GM12878 (cell line): ENCODE measurements around the gene ERN1. TPM values are rescaled to one million over a fixed set of nuclear protein-coding genes. Genes with fewer than 3 reads are reported as not detected.

Experiments used
- ATAC-seq: fragments of 200-7000 bp; cut with Tn5 transposase; 3 replicates; pipeline ENCODE4 v1.9.1; 2020; ENCODE audit warnings: mild to moderate bottlenecking, moderate library complexity
- BruUV-seq: library from RNA; stranded (reverse); fragments of 400-500 nt; replicated peaks from 2 replicates; lab custom pipeline; 2021; lab: Mats Ljungman, UMichigan
- CTCF ChIA-PET: fragments of 300-600 bp; sonication (Branson Sonifier 250); formaldehyde crosslinking; extraction: SDS; loops from one replicate; lab custom pipeline; 2021; ENCODE audit warnings: inconsistent platforms; lab: Yijun Ruan, JAX
- POLR2A ChIA-PET: fragments of 350-600 bp; formaldehyde crosslinking; extraction: SDS; loops from one replicate; lab custom pipeline; 2021; ENCODE audit warnings: inconsistent platforms; lab: Charles Lee
- RAD21 ChIA-PET: fragments of 300-600 bp; sonication (Branson Sonifier 250); formaldehyde crosslinking; loops from one replicate; lab custom pipeline; 2023; ENCODE audit warnings: antibody characterized with exemption; ENCODE audit not compliant: unreplicated experiment; lab: Charles Lee
- SMC1A ChIA-PET: fragments of 300-600 bp; sonication (Branson Sonifier 250); formaldehyde crosslinking; loops from one replicate; lab custom pipeline; 2023; ENCODE audit not compliant: unreplicated experiment, uncharacterized antibody; lab: Charles Lee
- DNase-seq: peaks from one replicate; pipeline ENCODE4 v3.0.0-alpha.2; 2011; ENCODE audit warnings: low read depth, low spot score
- FAIRE-seq: peaks from 3 replicates; lab custom pipeline; 2011; peaks lifted over from hg19 to GRCh38; lab: Jason Lieb, UNC
- H2AFZ ChIP-seq: 2 replicates; pipeline ENCODE4 v1.6.0; 2011; ENCODE audit warnings: low read depth, low read length, control low read depth; ENCODE audit not compliant: control insufficient read depth
- H3K27ac ChIP-seq: 2 replicates; pipeline ENCODE4 v1.5.1; 2011; ENCODE audit warnings: control low read depth; ENCODE audit not compliant: control insufficient read depth, insufficient read depth
- H3K27me3 ChIP-seq, 2 experiments: replicated peaks in 1 of 2; 2 replicates each; pipeline versions ENCODE4 v1.6.0 to v1.6.1; 2011; ENCODE audit warnings: low read length in 1 of 2; ENCODE audit not compliant: control insufficient read depth in 2 of 2, insufficient read depth in 2 of 2
- H3K36me3 ChIP-seq, 2 experiments: 2 replicates each; pipeline ENCODE4 v1.5.1; 2011; ENCODE audit warnings: low read length in 1 of 2; ENCODE audit not compliant: control insufficient read depth in 2 of 2, insufficient read depth in 2 of 2
- H3K4me1 ChIP-seq: 2 replicates; pipeline ENCODE4 v1.6.1; 2011; ENCODE audit warnings: mild to moderate bottlenecking, low read length, moderate library complexity, mixed read lengths; ENCODE audit not compliant: control insufficient read depth, insufficient read depth
- H3K4me2 ChIP-seq: 2 replicates; pipeline ENCODE4 v1.6.0; 2011; ENCODE audit warnings: control low read depth; ENCODE audit not compliant: control insufficient read depth, insufficient read depth
- H3K4me3 ChIP-seq: fragments of 200-600 bp; sonication (generic); 2 replicates; pipeline ENCODE4 v1.5.1; 2016
- H3K79me2 ChIP-seq: 2 replicates; pipeline ENCODE4 v1.6.0; 2011; ENCODE audit warnings: low read length; ENCODE audit not compliant: control insufficient read depth, insufficient read depth
- H3K9ac ChIP-seq: 2 replicates; pipeline ENCODE4 v1.8.0; 2011; ENCODE audit warnings: low read length, control low read depth, mixed read lengths; ENCODE audit not compliant: control insufficient read depth, insufficient read depth
- H3K9me3 ChIP-seq: replicated peaks from 3 replicates; pipeline ENCODE4 v1.5.1; 2011; ENCODE audit warnings: mild to moderate bottlenecking, low read length; ENCODE audit not compliant: control insufficient read depth, insufficient read depth
- H4K20me1 ChIP-seq: 2 replicates; pipeline ENCODE4 v1.6.0; 2011; ENCODE audit not compliant: control insufficient read depth, insufficient read depth
- EP300 ChIP-seq, 2 experiments: fragments of 150-350 bp in 1 of 2; IDR thresholded peaks; 2 replicates each; pipeline ENCODE4 v1.6.1; 2011 to 2012; ENCODE audit warnings: low read depth in 2 of 2, low read length in 2 of 2, borderline replicate concordance in 1 of 2, improper control_type of control experiment in 1 of 2, inconsistent platforms in 1 of 2; ENCODE audit not compliant: control insufficient read depth in 1 of 2
- HDAC6 ChIP-seq: fragments of 200-600 bp; sonication (generic); IDR thresholded peaks from one replicate; pipeline ENCODE4 v1.8.0; 2017; ENCODE audit warnings: antibody characterized with exemption; ENCODE audit not compliant: unreplicated experiment
- JUND ChIP-seq: IDR thresholded peaks from 2 replicates; pipeline ENCODE4 v1.6.1; 2012; ENCODE audit warnings: low read depth, mild to moderate bottlenecking, low read length, improper control_type of control experiment, moderate library complexity
- PBX3 ChIP-seq: IDR thresholded peaks from 2 replicates; pipeline ENCODE4 v1.6.1; 2011; ENCODE audit warnings: mild to moderate bottlenecking, low read depth, low read length, moderate library complexity; ENCODE audit not compliant: insufficient replicate concordance
- POU2F2 ChIP-seq: IDR thresholded peaks from 3 replicates; pipeline ENCODE4 v1.6.1; 2011; ENCODE audit warnings: low read depth, mild to moderate bottlenecking, low read length, borderline replicate concordance
- RAD21 ChIP-seq: IDR thresholded peaks from 2 replicates; pipeline ENCODE4 v1.6.1; 2011; ENCODE audit warnings: mild to moderate bottlenecking, low read depth, low read length, moderate library complexity; ENCODE audit not compliant: insufficient read depth
- RBBP5 ChIP-seq: fragments of 200-600 bp; sonication (generic); conservative IDR thresholded peaks from 2 replicates; pipeline ENCODE4 v1.6.1; 2016
- RFX5 ChIP-seq: IDR thresholded peaks from 2 replicates; pipeline ENCODE4 v1.6.1; 2011; ENCODE audit warnings: low read depth, low read length, improper control_type of control experiment
- TCF3 ChIP-seq: IDR thresholded peaks from 2 replicates; pipeline ENCODE4 v1.6.1; 2012; ENCODE audit warnings: low read depth, mild to moderate bottlenecking, low read length, borderline replicate concordance; ENCODE audit not compliant: insufficient read depth
- YBX1 ChIP-seq: fragments of 450-650 bp; IDR thresholded peaks from 2 replicates; pipeline ENCODE4 v1.6.1; 2016; ENCODE audit warnings: antibody characterized with exemption
- WGBS: methylation state at CpG from one replicate; pipeline ENCODE4 v1.1.6; 2016; ENCODE audit warnings: low lambda C conversion rate; ENCODE audit not compliant: insufficient replicate concordance, insufficient coverage; ENCODE audit errors: missing lambda C conversion rate; 5-methylcytosine and 5-hydroxymethylcytosine counted together
- in situ Hi-C: fragments of 300-500 bp; cut with MboI; formaldehyde crosslinking; loops from 9 replicates; pipeline ENCODE4 v1.14.3; 2018; ENCODE audit warnings: mixed read lengths
- intact Hi-C: fragments of 100-400 bp; cut with micrococcal nuclease; formaldehyde crosslinking; loops from one replicate; pipeline ENCODE4 v1.14.2; 2022; ENCODE audit not compliant: unreplicated experiment
- polyA plus RNA-seq, 11 experiments: library from polyadenylated mRNA; depleted of rRNA in 4 of 11; unstranded in 6 of 11; stranded (reverse) in 5 of 11; fragments of >200 nt; fragmentation: Nextera tagmentation in 4 of 11; fragmentation: Illumina TruSeq in 1 of 11; extraction: Ambion mirVana in 4 of 11; extraction: Trizol in 1 of 11; gene quantifications; 1 replicate in 1 of 11; 2 replicates in 10 of 11; pipeline versions ENCODE4 v1.2.1 to v1.2.3, GENCODE V29; 2011 to 2016; ENCODE audit warnings: inconsistent platforms in 2 of 11, missing spikeins in 2 of 11, low read depth in 1 of 11
- total RNA-seq, 4 experiments: library from RNA; depleted of rRNA in 3 of 4; stranded (reverse); fragments of >200 nt in 3 of 4; fragmentation: Illumina TruSeq in 1 of 4; extraction: Trizol in 1 of 4; gene quantifications; 2 replicates each; pipeline versions ENCODE4 v1.2.1 to v1.2.3, GENCODE V29; 2013 to 2021
- TF ChIP-seq, protein P1 (sequence below): IDR thresholded peaks from 2 replicates; pipeline ENCODE4 v1.6.1; 2011; ENCODE audit warnings: low read depth, mild to moderate bottlenecking, low read length, moderate library complexity, borderline replicate concordance; ENCODE audit errors: extremely low read depth
- TF ChIP-seq, protein P2 (sequence below): fragments of 450-650 bp; IDR thresholded peaks from 2 replicates; pipeline ENCODE4 v1.6.1; 2017; ENCODE audit warnings: mild to moderate bottlenecking
- TF ChIP-seq, protein P3 (sequence below): fragments of 450-650 bp; IDR thresholded peaks from 2 replicates; pipeline ENCODE4 v1.6.1; 2017; ENCODE audit warnings: mild to moderate bottlenecking, moderate library complexity

ERN1 gene
- total and polyA plus RNA-seq, 10 of the 15 experiments (the other 5 are each of a cell fraction or from before 2014, with no cell fraction given), result 2.6 to 19.2 (median 7.6) TPM

DNA sequence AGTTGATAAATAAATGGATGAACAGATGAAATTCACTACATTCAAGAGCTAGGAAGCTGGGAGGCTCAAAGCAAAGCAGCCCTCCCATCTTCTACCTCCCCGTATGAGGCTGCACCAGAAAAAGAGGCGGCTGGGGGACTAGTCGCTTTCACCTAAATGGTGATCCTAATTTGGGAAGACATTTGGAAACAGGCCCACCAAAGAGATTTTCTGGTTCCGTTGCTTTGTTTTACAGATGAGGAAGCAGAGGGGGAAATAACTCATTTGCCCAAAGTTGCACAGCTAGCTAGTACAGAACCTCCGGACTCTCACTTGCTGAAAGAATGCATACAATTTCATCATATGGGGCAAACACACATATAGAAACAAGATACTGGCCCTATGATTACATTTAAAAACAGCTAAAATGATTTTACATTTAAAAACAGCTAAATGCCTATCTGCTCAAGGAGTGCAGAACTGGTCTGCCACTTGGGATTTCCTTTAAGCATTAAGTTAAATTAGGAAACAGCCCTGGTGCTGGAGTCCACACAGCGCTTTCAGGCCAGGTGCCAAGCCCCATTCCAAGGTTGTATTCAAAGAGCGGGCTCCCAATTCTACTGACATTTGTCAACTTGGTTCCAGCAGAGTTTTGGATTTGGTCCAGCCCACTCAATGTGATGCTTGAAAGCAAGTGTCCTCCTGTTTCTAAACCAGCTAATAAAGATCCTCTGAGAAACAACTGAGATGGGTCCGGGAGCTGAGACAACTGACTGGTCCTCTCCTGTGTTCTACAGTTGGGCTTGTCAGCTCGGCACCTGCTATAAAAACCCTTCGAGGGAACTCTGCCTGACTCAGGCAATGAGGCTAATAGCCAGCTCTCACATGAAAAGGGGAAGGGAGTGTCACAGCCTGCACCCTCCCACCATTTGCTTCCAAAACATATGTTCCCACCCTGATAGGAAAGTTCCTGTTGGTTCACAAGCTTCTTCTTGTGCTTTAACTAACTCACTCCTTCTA lies 11.7 kb downstream of the ERN1 start:
- RAD21 ChIA-PET, result interaction anchor here (0.8 to 2.5 kb wide), 6 partner anchors 9 to 62 kb away, joined by 3 to 13 read pairs (median 6); no protein-coding TSS in a partner anchor
- Histone ChIP-seq H3K27ac (no peak overlapping the region), H3K79me2 (peaks cover 26% of the 10 kb centered on the region), H3K4me2 (no peak overlapping the region), H3K4me3 (no peak overlapping the region), H3K9me3 (no peaks in the 10 kb centered on the region), H2AFZ (no peak overlapping the region), H3K9ac (no peak overlapping the region), H4K20me1 (no peaks in the 10 kb centered on the region), H3K27me3 (no peaks in the 10 kb centered on the region), H3K36me3 (no peaks in the 10 kb centered on the region; a peak in 1 of 4 replicates), H3K4me1 (peaks cover 30% of the 10 kb centered on the region)
- ATAC-seq (no peak), FAIRE-seq (no peak), DNase-seq (no peak)
- CTCF ChIA-PET, result interaction anchor here (1.3 to 2.3 kb wide), 7 partner anchors 13 to 199 kb away, joined by 3 to 18 read pairs (median 4); no protein-coding TSS in a partner anchor
- POLR2A ChIA-PET, result interaction anchor here (0.7 to 5.6 kb wide), 5 partner anchors 10 to 150 kb away, joined by 3 to 73 read pairs (median 8); partner anchors contain the start of gene ERN1
- BruUV-seq, result no TSS peak
- in situ Hi-C loops (no loop called here), intact Hi-C loops (no loop called here)
- WGBS, result 93% methylated on average over 10 of the region's 10 CpGs
- SMC1A ChIA-PET, result interaction anchor here (0.8 to 2.2 kb wide), 12 partner anchors 9 to 89 kb away, joined by 3 to 14 read pairs (median 5); no protein-coding TSS in a partner anchor
- TF ChIP-seq, protein P1, sequence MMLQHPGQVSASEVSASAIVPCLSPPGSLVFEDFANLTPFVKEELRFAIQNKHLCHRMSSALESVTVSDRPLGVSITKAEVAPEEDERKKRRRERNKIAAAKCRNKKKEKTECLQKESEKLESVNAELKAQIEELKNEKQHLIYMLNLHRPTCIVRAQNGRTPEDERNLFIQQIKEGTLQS, result no peak
- TF ChIP-seq RAD21, result no peak
- TF ChIP-seq, protein P2, sequence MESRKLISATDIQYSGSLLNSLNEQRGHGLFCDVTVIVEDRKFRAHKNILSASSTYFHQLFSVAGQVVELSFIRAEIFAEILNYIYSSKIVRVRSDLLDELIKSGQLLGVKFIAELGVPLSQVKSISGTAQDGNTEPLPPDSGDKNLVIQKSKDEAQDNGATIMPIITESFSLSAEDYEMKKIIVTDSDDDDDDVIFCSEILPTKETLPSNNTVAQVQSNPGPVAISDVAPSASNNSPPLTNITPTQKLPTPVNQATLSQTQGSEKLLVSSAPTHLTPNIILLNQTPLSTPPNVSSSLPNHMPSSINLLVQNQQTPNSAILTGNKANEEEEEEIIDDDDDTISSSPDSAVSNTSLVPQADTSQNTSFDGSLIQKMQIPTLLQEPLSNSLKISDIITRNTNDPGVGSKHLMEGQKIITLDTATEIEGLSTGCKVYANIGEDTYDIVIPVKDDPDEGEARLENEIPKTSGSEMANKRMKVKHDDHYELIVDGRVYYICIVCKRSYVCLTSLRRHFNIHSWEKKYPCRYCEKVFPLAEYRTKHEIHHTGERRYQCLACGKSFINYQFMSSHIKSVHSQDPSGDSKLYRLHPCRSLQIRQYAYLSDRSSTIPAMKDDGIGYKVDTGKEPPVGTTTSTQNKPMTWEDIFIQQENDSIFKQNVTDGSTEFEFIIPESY, result no peak
- TF ChIP-seq RBBP5, result no peak
- TF ChIP-seq POU2F2, result no peak
- TF ChIP-seq PBX3, result no peak
- no peak for TF ChIP-seq YBX1
- no peak for TF ChIP-seq EP300 (IDR thresholded peaks at IDR 0.05; ENCODE audit: borderline replicate concordance in 1 of 2, control insufficient read depth in 1 of 2, low read depth in 2 of 2, low read length in 2 of 2)
- TF ChIP-seq RFX5, result no peak
- TF ChIP-seq, protein P3, sequence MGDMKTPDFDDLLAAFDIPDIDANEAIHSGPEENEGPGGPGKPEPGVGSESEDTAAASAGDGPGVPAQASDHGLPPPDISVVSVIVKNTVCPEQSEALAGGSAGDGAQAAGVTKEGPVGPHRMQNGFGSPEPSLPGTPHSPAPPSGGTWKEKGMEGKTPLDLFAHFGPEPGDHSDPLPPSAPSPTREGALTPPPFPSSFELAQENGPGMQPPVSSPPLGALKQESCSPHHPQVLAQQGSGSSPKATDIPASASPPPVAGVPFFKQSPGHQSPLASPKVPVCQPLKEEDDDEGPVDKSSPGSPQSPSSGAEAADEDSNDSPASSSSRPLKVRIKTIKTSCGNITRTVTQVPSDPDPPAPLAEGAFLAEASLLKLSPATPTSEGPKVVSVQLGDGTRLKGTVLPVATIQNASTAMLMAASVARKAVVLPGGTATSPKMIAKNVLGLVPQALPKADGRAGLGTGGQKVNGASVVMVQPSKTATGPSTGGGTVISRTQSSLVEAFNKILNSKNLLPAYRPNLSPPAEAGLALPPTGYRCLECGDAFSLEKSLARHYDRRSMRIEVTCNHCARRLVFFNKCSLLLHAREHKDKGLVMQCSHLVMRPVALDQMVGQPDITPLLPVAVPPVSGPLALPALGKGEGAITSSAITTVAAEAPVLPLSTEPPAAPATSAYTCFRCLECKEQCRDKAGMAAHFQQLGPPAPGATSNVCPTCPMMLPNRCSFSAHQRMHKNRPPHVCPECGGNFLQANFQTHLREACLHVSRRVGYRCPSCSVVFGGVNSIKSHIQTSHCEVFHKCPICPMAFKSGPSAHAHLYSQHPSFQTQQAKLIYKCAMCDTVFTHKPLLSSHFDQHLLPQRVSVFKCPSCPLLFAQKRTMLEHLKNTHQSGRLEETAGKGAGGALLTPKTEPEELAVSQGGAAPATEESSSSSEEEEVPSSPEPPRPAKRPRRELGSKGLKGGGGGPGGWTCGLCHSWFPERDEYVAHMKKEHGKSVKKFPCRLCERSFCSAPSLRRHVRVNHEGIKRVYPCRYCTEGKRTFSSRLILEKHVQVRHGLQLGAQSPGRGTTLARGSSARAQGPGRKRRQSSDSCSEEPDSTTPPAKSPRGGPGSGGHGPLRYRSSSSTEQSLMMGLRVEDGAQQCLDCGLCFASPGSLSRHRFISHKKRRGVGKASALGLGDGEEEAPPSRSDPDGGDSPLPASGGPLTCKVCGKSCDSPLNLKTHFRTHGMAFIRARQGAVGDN, result no peak
- no peak for TF ChIP-seq JUND
- TF ChIP-seq HDAC6, result no peak
- TF ChIP-seq TCF3, result no peak
